NCI-H774 (cell line): ENCODE results near the gene ADM.

Experiments
- DNase-seq: peaks from one replicate; lab custom pipeline; 2025; lab: John Stamatoyannopoulos, UW

The ADM gene

DNA sequence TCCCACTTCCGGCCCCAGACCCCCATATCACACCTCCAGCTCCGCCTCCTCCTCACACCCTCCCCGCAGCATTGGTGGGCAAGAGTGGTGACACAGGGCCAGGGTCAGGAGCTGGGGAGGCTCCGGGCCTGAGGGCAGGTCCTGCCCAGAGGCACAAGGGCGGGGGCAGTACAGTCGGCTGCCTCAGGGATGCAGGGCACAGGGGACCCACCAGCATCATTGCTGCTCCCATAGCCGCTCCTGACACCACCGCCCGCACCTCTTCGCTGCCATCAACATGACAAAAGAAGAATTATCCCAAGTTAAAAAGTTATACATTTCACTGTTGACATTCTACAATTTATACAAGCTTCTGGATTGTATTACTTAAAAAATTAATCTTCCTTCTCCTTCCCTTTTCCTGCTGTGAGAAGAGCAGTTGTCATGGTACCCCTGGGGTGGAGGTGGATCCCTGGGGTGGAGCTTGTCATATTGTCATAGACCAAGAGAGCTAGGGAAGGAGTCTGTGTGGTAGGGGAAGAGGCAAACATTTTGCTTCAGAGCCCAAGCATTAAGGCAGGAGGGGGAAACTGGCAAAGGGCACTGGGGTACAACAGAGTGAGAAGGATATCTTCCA, 15.0 kb upstream of the ADM start:
- no peak for DNase-seq

DNA sequence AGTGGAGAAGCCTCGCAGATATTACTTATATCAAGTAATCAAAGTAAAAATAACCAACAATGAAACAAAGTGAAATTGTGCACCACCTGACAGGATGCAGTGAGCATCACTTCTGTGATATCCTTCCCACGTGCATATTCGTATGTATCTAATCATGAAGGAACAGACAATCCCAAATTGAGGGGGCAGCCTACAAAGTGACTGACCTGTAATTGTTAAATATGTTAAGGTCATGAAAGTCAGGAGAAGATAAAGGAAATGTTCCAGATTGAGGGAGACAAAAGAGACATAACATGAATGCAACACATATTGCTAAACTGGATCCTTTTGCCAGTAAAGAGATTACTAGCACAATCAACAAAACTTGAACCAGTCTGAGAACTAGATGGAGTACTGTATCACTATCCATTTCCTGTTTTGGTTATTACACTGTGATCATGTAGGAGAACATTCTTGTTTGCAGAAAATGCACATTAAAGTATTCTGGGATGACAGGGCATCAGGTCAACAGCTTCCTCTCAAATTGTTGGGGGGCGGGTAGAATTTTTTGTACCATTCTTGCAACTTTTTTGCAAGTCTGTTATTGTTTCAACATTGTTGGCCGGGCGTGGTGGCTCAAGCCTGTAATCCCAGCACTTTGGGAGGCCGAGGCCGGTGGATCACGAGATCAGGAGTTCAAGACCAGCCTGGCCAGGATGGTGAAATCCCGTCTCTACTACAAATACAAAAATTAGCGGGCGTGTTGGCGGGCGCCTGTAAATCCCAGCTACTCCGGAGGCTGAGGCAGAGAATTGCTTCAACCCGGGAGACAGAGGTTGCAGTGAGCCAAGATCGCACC, 12.9 kb upstream of the ADM start:
- no peak for DNase-seq

DNA sequence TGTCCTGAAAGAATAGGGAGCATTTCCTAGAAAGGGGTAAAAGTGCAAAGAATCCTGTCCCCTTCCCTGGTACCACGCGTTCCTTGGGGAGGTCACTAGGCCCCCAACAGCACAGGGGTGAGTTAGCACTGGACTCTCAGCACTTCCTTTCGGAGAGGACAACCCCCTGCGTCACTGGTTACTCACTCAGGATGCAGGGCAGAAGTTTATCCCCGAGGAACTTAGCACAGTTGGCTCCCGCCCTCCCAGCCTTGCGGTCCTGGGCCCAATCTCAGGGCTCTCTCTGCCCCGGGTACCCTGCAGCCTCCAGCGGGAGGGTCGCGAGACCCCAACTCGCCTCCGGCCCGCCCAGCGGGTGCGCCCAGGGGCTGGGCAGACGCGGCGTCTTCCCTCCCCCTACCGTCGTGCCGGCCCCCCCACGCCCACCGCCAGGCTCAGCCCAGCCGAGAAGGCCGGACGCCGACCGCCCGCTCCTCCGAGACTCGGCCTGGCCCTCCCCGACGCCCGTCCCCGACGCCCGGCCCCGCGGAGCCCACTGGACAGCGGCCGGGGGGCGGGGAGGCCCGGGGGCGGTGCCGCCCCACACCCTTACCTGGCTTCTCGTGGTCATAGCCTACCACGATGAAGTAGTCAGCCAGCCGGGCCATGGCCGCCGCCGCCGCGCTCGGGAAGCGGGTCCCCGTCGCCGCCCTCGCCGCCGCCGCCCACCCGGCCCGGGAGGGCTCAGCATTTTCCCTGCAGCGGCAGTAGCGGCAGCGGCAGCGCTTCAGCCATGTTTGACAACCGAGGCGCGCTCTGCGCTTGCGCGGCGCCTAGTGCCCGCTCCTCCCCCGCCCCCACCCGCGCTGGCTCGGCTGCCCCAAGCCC, 11.2 kb upstream of the ADM start, which contains the start of gene SBF2:
TSS of gene SBF2 (minus strand) at position 797 of the 867 bp plus-strand sequence. CDS start at position 647, 150 bp downstream.
- peak; percentile 73 for DNase-seq

DNA sequence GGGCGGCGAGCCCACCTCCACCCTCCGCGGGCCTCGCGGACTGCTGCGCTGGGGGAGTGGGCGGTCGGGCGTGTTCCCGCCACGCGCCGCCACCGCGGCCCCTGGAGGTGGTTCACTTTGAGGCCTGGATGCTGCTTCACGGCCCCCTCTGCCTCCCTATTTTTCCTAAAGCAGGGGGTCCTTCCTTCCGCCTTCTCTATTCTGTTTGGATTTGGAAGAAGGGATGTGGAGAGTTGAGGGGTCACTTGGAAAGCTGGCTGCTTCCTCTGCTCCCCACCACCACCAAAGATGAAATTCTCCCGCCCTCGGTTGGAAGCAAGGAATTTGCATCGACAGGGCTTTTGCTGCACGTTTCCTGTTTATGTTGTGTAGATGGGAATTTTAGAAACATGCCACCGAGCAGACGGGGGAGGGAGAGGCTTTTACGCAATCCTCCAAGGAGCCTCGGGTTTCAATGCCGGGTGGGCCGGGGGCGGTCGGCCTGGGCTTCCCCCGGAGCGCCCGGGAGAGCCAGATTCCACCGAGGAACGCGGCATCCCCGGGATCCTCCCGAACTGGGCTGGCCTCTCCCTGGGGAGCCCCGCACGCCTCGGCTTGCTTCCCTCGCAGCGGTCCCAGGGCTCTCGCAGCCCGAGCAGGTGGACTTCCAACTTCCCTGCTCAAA, 10.5 kb upstream of the ADM start:
- peak; percentile 25 for DNase-seq

DNA sequence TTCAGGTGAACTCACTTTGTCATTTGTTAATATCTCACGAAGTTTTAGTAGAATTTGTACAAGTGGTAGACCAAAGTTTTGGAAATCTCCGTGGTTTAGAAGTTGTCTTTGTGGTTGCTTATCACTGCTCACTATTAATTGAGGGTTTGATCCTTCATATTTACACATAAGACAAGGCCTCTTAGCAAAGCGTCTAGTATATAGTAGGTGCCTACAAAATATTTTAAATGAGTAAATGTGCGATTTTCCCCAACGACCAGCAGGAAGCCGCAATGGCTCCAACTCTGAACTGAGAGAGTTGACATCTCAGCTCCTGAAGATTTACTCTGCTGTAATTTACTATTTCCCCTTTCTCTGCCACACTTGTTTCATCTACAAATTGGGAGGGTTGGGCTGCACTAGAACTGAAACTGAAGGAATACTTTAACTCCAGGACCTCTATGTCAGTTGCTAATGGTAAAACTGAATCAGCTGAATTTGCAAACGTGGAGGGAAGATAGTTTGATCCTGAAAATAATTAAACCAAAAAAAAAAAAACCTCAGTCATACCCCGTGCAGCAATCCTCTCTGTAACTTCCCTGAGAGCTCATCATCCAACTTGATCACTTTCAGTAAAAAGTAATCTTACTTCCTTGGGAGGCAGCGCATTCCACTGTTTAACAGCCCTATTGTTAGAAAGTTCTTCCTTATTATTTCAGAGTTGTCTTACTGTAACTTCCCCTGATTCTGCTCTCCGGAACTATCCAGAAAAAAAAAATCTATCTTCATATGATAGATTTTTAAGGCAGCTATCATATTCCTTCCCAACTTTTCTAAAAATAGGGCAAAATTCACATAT, 9.6 kb upstream of the ADM start:
- DNase-seq: no peak

DNA sequence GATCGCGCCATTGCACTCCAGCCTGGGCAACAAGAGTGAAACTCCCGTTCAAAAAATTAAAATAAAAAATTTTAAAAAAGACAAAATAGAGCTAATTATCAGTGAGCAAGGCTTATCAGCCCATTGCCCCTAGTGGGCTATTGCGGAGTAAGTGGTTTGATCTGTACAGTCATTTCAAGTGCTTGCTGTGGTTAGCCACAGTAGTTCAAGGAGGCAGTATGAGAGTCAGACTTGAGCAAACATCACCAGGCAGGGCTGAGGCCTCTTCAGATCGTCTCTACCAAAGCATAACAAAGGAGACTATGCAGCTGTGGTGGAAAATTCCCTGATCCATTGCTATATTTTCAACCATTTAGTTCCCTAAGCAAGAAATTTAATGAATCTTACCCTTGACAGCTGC, 6.5 kb upstream of the ADM start:
- DNase-seq: no peak

DNA sequence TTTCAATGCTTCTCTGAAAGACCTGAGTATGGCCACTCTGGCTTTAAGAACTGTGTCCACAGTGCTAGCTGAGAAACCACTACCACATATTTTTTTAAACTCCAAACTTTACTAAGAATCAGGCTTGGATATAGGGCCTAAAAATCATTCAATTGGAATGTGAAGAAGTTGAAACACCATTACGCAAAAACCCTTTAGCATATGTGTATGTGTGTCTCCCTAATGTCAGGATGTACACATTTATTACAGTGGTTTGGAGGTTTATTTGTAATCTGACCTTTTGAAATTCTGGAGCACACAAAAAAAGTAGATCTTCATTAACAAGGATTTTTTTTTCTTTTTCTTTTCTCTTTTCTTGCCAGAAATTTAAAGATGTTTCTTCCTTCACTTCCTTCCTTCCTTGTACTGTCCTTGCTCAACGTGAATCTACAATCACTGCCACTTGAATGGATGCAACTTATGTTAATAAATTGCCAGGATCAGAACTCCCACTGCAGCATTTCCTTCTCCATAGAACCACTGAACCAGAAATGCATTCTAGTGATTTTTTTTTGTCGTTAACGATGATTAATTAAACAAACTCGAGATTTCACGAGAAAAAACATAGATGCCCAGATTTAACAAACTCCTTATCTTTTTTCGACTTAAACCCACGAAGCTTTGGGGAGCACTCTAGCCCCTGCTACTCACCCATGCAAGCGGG, 3.1 kb upstream of the ADM start:
- no peak for DNase-seq

DNA sequence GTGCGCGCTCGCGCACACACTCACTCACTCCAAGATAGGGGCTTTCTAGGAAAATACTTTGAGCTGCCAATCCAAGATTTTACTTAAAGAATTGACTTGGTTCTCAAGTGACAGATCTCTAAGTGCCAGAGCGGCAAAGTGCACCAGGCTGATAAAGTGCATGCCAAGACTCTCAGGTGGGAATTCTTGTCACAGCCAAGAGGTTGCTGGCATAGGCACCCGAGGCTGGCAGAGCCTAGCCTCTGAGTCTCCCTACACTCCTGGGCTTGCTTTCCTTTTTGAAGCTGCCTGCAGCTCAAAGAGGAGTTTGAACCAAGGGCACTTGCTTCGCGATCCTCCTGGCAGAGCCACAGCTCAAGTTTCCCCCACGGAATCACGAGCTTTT, 2.5 kb upstream of the ADM start:
- DNase-seq: peak; percentile 50

DNA sequence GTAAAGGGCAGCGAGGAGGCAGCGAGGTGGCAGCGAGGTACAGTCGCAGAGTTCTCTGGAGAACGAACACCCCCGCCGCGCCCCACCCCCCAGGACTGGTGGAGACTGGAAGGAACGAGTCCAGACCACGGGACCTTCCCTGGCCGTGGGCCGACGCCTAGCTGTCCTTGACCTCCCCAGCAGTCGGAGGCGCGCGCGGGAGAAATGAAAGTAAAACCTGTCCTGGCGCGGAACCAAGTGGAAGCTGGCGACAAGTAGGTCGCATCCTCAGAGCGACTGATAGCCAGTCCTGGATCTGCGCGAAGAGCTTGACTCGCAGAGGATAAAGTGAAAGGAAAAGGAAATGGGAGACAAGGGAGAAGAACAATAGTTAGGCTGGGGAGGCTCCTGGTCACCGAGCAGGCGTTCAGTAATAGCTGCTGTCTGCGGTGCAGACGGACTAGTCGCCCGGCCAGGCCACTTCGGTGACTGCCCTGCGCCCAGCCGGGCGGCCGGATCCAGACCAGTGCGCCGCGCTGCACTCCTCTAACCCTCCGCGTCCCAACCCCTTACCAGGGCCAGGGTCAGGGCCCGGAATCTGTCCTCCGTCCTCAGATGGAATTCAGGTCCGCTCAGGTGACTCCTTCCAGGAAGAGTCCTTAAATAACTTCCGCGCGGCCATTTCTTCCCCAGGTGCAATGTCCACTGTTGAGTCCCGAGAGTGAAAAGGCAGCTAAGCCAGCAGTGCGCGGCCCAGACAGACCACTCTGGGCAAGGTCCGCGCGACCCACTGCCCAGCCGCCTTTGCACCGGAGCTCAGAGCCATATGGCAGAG, 1.9 kb upstream of the ADM start:
- DNase-seq: peak; percentile 77

DNA sequence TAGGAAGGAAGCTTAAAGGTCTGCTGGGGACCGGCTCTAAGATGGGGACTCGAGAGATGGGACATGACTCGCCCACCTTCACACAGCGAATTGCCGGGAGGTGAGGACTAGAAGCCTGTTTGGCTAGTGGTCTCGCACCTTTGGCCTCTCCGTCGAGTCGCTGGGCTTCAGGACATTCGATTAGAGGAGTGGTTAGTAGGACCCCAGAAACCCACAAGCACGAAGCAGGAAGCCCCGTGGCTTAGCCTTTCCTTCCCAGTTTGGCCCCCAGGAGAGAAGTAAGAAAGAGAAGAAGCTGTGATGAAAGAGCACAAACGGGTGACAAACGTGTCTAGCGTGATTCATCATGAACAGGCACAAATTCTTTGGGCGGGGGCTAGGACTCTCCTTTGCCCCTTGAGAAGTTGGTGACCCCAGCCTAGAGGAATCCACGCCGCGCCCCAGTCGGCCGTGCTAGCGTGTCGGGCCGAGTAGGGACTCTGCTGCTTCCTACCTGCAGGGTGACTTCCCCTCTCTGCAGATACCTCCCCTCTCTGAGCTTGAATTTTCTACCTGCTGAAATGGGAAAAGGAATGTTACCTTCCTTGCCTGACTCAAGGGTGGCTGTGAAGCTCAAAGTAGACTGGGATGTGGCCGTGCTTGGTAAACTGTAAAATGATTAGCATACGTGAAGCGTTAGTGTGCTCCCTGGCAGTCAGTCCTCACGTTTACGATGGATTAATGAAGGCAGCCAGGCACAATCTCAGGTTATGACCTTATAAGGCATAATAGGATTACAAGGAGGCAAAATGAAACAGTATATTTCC, 1.1 kb upstream of the ADM start:
- DNase-seq: peak; percentile 35

DNA sequence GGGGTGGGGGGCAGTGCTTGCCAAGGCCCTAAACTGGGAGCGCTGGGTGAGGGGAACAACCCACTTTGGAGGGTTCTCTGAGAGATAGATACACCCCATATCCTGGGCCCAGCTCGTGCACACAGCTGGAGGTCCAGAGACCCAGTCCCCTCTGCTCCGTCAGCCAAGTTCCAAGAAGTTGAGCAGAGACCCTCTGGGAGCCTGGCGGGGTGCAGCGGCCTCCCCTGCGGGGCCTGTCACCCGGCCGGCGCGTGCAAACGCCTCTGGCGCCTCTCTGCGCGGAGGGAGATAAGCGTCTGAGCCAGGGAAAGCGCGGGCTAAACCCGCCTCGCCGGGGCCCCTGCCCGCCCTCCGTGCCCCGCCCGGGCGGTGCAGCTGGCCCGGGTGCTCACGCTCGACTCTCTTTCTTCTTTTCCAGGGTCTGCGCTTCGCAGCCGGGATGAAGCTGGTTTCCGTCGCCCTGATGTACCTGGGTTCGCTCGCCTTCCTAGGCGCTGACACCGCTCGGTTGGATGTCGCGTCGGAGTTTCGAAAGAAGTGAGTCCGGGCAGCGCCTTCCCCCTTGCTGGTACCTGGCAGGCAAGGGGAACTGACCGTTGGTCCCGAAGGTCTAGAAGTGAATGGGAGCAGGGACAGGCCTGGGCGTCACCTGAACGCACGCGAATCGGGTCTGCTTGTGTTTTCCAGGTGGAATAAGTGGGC, 540 bp downstream of the ADM start:
- DNase-seq: peak; percentile 33

DNA sequence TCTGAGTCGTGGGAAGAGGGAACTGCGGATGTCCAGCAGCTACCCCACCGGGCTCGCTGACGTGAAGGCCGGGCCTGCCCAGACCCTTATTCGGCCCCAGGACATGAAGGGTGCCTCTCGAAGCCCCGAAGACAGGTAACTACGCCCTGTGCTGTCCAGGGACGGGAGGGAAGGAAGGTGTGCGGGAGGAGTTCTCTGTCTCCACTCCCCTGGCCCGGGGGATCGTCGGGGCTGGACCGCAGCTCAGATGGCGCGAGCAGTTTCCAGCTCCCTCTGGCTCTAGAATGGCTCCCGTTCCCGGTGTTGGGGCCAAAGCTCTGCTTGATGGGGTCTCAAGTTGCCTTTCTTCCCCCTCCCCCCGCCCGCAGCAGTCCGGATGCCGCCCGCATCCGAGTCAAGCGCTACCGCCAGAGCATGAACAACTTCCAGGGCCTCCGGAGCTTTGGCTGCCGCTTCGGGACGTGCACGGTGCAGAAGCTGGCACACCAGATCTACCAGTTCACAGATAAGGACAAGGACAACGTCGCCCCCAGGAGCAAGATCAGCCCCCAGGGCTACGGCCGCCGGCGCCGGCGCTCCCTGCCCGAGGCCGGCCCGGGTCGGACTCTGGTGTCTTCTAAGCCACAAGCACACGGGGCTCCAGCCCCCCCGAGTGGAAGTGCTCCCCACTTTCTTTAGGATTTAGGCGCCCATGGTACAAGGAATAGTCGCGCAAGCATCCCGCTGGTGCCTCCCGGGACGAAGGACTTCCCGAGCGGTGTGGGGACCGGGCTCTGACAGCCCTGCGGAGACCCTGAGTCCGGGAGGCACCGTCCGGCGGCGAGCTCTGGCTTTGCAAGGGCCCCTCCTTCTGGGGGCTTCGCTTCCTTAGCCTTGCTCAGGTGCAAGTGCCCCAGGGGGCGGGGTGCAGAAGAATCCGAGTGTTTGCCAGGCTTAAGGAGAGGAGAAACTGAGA, 1.4 kb downstream of the ADM start:
- no peak for DNase-seq

DNA sequence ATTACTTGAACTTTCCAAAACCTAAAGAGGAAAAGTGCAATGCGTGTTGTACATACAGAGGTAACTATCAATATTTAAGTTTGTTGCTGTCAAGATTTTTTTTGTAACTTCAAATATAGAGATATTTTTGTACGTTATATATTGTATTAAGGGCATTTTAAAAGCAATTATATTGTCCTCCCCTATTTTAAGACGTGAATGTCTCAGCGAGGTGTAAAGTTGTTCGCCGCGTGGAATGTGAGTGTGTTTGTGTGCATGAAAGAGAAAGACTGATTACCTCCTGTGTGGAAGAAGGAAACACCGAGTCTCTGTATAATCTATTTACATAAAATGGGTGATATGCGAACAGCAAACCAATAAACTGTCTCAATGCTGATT, 2.1 kb downstream of the ADM start:
- DNase-seq: no peak

DNA sequence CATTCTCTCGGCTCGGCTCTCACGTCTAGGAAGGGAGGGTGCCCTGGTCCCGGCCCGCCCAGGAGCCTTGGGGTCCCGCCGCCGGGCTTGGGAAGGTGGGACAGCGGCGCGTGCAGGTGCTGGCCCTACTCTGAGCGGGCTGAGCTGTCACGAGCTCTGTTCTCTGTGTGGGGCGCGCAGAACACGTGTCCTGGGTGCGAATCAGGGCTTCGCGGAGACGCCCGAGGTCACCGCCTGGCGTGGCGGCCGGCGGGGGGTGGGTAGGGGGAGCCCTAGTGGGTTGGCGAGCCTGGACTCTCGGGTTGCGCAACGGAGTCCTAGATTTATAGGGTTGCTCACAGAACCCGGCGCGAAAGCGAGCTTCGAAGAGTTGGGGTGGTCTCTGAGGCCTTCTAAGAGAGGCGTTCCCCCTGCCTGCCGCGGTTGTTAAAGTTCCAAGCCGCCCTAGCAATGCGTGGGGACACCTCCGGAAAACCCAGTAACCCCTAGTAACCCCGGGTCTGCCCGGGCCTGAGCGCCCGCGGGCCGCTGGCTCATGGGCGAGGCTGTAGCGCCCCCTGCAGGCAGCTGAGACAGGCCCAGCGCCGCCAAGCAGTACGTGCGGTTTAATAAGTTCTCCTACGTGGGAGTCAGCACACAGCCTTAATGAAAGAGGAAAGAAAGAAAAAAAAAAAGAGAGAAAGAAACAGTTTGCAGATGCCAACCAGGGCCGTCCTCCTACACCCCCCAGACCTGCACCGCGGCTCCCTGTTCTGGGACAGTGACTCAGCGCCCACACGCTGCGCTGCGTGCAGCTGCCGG, 2.7 kb downstream of the ADM start:
- DNase-seq: peak; percentile 90

DNA sequence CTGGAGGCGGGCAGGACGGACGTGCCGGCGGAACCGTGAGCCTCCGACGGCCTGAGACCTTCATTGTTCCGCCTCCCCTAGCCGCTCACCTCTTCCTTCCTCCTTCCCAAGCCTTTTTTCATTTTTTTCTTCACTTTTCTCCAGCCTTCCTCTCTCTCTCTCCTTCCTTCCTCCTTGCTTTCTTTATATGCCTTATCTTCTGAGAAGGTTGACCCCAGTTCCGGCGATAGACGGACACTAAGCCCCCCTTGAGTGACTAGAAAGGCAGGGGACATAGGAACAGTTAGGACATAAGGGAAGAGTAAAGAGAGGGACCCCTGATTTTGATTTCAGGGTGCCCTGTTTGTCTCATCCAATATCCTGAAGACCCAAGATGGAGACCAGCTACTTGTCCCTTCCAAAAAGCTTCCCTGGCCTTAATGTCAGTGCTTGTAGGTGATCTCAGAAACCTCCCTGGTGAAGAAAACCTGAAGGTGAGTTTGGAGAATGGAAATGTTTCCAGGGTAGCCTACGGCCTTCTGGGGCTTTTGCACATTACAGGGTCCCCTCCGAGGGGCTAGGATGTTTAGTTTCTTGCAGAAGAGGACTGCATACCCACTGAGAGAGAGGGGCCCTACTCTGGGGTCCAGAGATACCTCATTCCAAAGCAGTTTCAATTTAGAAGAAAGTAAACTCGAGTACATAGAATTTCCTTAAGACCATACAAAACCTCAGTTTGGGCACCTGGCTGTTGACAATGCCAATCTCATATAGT, 3.5 kb downstream of the ADM start:
- no peak for DNase-seq
